ENCODE measurements around the gene PIAS1.
A peak's percentile ranks its signal among the peaks of the same experiment; 100 is the strongest.
"Not testable (repeated sequence)": the region's sequence is repeated elsewhere in the genome, so short reads cannot be mapped to it uniquely, and the experiment has no call there.

Gene PIAS1

GRCh38 chr15:68204776-68205557 is 150.9 kb downstream of the PIAS1 start, which contains the start of gene CALML4:
Gene CALML4 (minus strand): TSS chr15:68205332. CDS start chr15:68205247, 85 bp downstream.
- DNase-seq: peak; percentile 55 to 75 (median 70)

- DNase-seq: no peak
Observed at GRCh38 chr15:68205558-68205944, 151.4 kb downstream of the PIAS1 start.

GRCh38 chr15:68205954-68206539 is 151.9 kb downstream of the PIAS1 start:
- peak; percentile 90 to 97 (median 96) for DNase-seq

GRCh38 chr15:68206711-68207151 is 152.6 kb downstream of the PIAS1 start:
- DNase-seq: no peak

- no peak for DNase-seq
Observed at GRCh38 chr15:68207176-68207935, 153.2 kb downstream of the PIAS1 start.

- no peak for DNase-seq
Observed at GRCh38 chr15:68208136-68208535, 154.0 kb downstream of the PIAS1 start.

- DNase-seq: no peak
Observed at GRCh38 chr15:68208636-68209240, 154.6 kb downstream of the PIAS1 start.

GRCh38 chr15:68209272-68209671 is 155.2 kb downstream of the PIAS1 start:
- DNase-seq: no peak

GRCh38 chr15:68209735-68210408 is 155.8 kb downstream of the PIAS1 start:
- DNase-seq: no peak

- DNase-seq: no peak
Observed at GRCh38 chr15:68210409-68210756, 156.3 kb downstream of the PIAS1 start.

- DNase-seq: peak; percentile 46 to 73 (median 60)
Observed at GRCh38 chr15:68210821-68211655, 156.9 kb downstream of the PIAS1 start.

GRCh38 chr15:68211656-68212320 is 157.7 kb downstream of the PIAS1 start:
- DNase-seq: no peak

- not testable (repeated sequence) for DNase-seq
Observed at GRCh38 chr15:68213491-68213845, 159.4 kb downstream of the PIAS1 start.

- DNase-seq: no peak
Observed at GRCh38 chr15:68213991-68214837, 160.1 kb downstream of the PIAS1 start.

GRCh38 chr15:68214838-68215254 is 160.7 kb downstream of the PIAS1 start:
- peak; percentile 44 to 74 (median 70) for DNase-seq

GRCh38 chr15:68217341-68217740 is 163.2 kb downstream of the PIAS1 start:
- DNase-seq: peak in 1 of 4 experiments; percentile 22

- DNase-seq: no peak
Observed at GRCh38 chr15:68218331-68218730, 164.2 kb downstream of the PIAS1 start.

- no peak for DNase-seq
Observed at GRCh38 chr15:68218847-68219798, 165.0 kb downstream of the PIAS1 start.

- no peak for DNase-seq
Observed at GRCh38 chr15:68220489-68220888, 166.4 kb downstream of the PIAS1 start.
